DMS 273 (cell line): ENCODE data around the gene RAE1.
"Not testable (repeated sequence)": the region's sequence is repeated elsewhere in the genome, so short reads cannot be mapped to it uniquely, and the experiment has no call there.

Experiments
- DNase-seq: peaks from one replicate; lab custom pipeline; 2025; ENCODE audit not compliant: unreplicated experiment; lab: John Stamatoyannopoulos, UW

The RAE1 gene

DNA sequence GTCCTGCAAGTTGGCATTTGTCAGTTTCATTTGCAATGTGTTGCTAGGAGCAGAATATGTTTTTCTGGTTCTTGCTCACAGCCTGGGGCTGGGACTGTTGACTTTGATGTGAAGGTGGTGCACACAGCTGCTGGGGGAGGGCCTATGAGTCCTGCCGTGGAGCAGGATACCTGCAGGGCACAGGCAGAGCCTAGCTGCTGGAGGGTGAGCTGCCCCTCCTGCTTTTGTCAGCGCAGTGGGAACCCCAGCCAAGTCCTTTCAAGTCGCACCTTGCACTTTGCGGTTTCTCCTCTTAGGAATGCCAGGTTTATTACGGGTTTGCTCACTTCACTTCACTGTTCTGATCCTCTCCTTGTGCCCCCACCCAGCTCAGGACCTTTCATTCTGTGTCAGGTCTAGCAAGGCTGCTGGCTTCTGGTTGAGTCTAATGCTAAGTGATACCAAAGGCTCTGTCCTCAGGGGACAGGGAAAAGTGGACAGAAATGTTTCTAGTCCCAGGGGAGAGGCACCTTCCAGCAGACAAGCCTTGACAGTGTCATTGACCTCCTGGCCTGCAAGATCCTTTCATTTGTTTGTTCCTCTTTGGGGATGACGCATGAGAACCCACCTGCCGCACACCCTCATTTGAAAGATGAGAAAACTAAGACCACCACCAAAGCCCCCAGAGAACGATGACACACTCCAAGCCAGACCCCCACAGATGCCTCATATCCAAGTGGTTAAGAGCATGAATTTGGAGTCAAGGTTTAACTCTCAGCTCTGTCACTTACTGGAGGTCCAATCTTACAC lies 24.2 kb upstream of the RAE1 start:
- DNase-seq, result peak; percentile 21

GRCh38 chr20:57327820-57328219 lies 23.2 kb upstream of the RAE1 start:
- DNase-seq, result no peak

DNA sequence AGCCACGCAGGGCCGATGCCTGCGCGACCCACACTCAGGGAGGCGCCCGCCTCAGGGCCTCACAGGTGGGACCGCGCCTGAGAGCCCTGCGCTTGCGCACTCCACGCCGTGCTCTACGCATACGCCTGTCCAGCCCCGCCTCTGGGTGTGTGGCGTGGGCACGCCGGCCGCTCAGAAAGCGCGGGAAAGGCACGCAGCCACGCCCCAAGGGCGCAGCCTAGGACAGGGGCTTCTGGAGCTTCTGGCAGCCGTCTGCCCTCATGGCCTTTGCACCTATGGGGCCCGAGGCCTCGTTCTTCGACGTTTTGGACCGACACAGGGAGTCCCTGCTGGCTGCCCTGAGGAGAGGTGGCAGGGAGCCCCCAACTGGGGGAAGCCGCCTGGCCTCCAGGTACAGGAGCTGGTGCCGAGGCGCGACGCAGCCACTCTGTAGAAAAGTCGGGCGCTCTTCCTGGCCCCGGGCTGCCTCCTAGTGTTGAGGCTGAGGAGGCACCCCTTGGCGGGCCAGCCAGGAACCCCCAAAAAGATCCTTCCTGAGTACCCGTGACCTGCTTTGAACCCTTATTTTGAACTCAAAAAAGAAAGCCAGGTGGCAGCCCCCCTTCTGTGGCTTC lies 21.3 kb upstream of the RAE1 start, which contains the start of gene SPO11:
SPO11 (plus strand) TSS at position 196 of the 614 bp plus-strand sequence; CDS start at position 261, 65 bp downstream.
- no peak for DNase-seq

- no peak for DNase-seq
Measured at GRCh38 chr20:57330998-57331397, 20.1 kb upstream of the RAE1 start.

DNA sequence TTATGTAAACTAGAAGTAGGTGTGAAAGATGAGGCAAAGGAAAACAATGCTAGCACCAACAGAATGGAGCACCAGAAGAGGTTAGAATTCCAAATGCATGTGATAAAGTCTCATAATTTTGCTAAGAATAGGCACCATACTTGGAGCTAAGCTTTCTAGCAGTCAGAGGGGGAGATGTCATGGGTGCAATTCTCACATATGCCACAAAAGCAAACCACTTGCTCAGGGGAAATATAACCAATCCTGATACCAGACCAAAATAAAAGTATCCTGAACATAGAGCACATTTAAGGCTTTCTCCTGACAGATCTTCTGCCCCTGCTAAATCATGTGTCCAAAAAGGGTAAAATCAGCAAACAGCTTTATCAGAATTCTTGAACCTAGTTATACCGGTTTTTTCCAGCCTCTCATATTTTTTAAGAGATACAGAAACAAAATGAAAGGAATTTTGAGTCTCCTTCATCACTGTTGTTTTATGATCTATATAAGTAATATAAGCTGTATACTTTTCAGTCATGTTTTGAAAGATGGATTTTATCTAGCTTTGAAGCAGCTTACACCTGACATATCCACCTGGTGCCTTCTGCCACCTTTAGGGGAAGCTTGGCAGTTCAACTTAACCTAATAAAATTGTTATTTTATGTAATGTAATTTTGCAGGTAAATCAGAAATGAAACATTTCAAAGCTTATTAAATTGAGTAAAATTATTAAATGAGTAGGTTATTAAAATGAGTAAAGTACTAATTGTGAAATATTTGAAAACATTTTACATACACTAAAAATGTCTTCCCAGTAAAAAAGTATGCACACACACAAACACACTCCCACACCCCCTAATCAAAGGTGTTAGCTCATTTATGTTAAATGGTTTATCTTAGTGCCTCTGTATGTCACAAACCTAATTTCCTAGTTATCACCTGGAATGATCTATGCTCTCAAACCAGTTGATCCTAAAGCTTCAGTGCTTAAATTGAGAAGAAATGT lies 18.7 kb upstream of the RAE1 start:
- peak; percentile 32 for DNase-seq

DNA sequence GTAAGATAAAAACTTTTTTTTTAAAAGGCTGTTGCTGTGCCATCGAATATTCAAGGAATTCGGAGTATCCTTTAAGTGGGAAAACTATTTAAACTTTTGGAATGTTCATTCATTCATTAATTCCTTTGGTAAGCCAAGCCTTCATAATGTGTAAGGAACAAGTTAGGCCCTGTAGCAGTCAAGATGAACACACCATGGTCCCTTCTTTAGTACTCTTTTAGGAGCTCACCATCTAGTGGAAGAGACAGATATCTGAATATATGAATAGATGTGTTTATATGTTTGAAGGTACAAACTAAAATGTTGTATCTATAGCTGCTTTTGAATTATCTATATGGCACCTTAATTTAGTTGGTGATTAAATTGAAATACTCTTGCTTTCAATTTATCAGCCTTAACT lies 15.7 kb upstream of the RAE1 start:
- DNase-seq, result peak; percentile 34

DNA sequence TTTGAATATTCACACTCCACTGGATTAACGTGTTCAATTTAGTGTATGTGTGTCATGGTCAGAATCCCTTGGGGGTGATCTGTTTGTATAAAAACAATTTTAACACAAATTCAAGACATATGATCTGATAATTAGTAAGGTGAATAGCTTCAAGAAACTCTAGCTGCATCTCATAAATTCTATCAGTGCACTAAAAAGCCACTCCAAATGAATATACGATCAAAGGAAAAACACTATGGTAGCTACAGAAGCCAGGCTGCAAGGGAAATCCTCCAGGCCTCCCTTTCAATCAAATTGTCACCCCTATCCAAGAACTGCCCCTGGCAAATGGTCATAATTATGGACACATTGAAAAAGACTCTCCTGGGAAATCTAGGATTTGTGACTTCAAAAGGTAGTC lies 9.4 kb upstream of the RAE1 start:
- no peak for DNase-seq

- DNase-seq, result no peak
Measured at GRCh38 chr20:57342829-57343228, 8.2 kb upstream of the RAE1 start.

- DNase-seq, result peak; percentile 85
Measured at GRCh38 chr20:57346477-57346876, 4.6 kb upstream of the RAE1 start.

GRCh38 chr20:57347393-57347792 lies 3.7 kb upstream of the RAE1 start:
- no peak for DNase-seq

- not testable (repeated sequence) for DNase-seq
Measured at GRCh38 chr20:57348200-57348921, 2.7 kb upstream of the RAE1 start.

GRCh38 chr20:57348922-57349574 lies 2.0 kb upstream of the RAE1 start:
- DNase-seq, result not testable (repeated sequence)

DNA sequence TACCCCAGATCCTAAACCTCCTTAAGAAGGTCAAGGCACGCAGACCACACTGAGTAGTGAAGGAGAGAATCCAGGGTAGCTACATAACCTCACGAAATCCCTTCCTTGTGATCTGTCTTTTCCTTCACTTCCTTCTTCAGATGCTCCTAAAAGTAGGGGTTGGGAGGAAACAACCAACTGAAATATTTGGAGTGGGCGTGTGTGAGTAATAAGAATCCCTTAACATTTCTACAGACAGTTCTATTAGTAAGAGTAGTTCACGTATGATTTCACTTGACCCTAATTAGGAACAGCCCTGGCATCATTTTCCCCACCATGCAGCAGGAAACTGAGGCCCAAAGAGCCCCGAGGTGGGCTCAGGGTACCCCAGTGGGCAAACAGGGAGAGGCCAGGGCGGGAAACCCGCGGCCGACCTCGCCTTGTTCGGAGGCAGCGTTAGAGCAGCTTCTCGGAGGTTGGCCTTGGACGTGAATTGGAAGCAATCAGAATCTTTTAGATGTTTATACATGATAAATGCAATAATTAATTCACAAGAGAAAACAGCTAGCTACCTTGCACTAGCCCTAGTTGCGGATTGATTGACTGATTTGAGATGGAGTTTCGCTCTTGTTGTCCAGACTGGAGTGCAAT lies 859 bp upstream of the RAE1 start:
- DNase-seq, result no peak

DNA sequence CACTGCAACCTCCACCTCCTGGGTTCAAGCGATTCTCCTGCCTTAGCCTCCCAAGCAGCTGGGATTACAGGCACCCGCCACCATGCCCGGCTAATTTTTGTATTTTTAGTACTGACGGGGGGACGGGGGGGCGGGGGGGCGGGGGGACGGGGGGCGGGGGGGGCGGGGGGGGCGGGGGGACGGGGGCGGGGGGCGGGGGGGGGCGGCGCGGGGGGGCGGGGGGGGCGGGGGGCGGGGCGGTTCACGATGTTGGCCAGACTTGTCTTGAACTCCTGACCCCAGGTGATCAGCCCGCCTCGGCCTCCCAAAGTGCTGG lies 371 bp upstream of the RAE1 start:
- not testable (repeated sequence) for DNase-seq

DNA sequence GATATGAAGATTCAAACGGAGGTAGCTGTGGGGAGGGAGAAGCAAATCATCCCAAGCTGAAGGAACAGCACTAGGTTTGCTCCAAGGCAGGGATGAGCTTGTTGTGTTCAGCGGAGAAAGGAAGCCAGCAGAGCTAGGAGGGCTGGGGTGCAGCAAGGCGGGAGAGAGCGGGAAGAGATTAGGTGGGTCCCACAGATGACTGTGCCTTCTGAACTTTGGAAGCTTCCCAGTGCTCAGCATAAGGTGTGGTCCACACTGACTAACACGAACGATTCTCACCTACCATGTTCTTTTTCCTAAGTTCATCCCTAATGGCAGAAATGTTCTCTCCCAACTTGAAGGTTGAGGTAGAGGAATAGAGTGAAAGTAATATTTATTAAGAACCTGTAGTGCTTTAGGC lies 1.2 kb downstream of the RAE1 start:
- DNase-seq, result no peak

- no peak for DNase-seq
Measured at GRCh38 chr20:57353351-57353750, 2.3 kb downstream of the RAE1 start.

- no peak for DNase-seq
Measured at GRCh38 chr20:57361517-57361916, 10.5 kb downstream of the RAE1 start.

- no peak for DNase-seq
Measured at GRCh38 chr20:57364451-57364850, 13.4 kb downstream of the RAE1 start.

GRCh38 chr20:57369596-57369995 lies 18.5 kb downstream of the RAE1 start:
- DNase-seq, result no peak

- no peak for DNase-seq
Measured at GRCh38 chr20:57370316-57370715, 19.3 kb downstream of the RAE1 start.
